ENCODE measurements around the gene DBT. TPM values are rescaled to one million over a fixed set of nuclear protein-coding genes. Genes with fewer than 3 reads are reported as not detected.

Gene DBT
- polyA plus RNA-seq, 1 experiment: 11.4 TPM

GRCh38 chr1:100145116-100145515, 104.5 kb downstream of the DBT start:
- no peak overlapping the region for H3K4me3 ChIP-seq (ENCODE audit: low read depth, low read length)
- no peak overlapping the region for H3K27ac ChIP-seq (ENCODE audit: low read depth, low read length)
- ChIA-PET CTCF (no interaction called here), POLR2A (no interaction called here)
- no peaks in the 10 kb centered on the region for H3K27me3 ChIP-seq (ENCODE audit: control insufficient read depth, insufficient read depth, low read length)
- no peak for DNase-seq (ENCODE audit: low read depth, low spot score)
- H3K9me3 ChIP-seq (ENCODE audit: control insufficient read depth, insufficient read depth, low read length): no peaks in the 10 kb centered on the region
- TF ChIP-seq CTCF (IDR thresholded peaks at IDR 0.05; ENCODE audit: low read depth, low read length): no peak

- no peak for DNase-seq (ENCODE audit: low read depth, low spot score)
- H3K4me3 ChIP-seq (ENCODE audit: low read depth, low read length): no peak overlapping the region
- no peak overlapping the region for H3K27ac ChIP-seq (ENCODE audit: low read depth, low read length)
- CTCF ChIA-PET: interaction anchor here (1.2 kb wide), 1 partner anchor 317 kb away, joined by 4 read pairs; no protein-coding TSS in a partner anchor
- no peak for TF ChIP-seq CTCF (IDR thresholded peaks at IDR 0.05; ENCODE audit: low read depth, low read length)
- H3K9me3 ChIP-seq (ENCODE audit: control insufficient read depth, insufficient read depth, low read length): no peaks in the 10 kb centered on the region
- POLR2A ChIA-PET: no interaction called here
- H3K27me3 ChIP-seq (ENCODE audit: control insufficient read depth, insufficient read depth, low read length): no peaks in the 10 kb centered on the region
These were observed 107.3 kb downstream of the DBT start for GRCh38 chr1:100142343-100142742.

GRCh38 chr1:100141192-100141591, 108.4 kb downstream of the DBT start:
- Histone ChIP-seq H3K27ac (ENCODE audit: low read depth, low read length) (no peak overlapping the region), H3K9me3 (ENCODE audit: control insufficient read depth, insufficient read depth, low read length) (no peaks in the 10 kb centered on the region), H3K27me3 (ENCODE audit: control insufficient read depth, insufficient read depth, low read length) (no peaks in the 10 kb centered on the region), H3K4me3 (ENCODE audit: low read depth, low read length) (no peak overlapping the region)
- no peak for DNase-seq (ENCODE audit: low read depth, low spot score)
- no peak for TF ChIP-seq CTCF (IDR thresholded peaks at IDR 0.05; ENCODE audit: low read depth, low read length)
- CTCF ChIA-PET: no interaction called here
- POLR2A ChIA-PET: no interaction called here

- ChIA-PET POLR2A (interaction anchor here (0.6 kb wide), 1 partner anchor 122 kb away, joined by 3 read pairs; no protein-coding TSS in a partner anchor), CTCF (no interaction called here)
- no peak overlapping the region for H3K27ac ChIP-seq (ENCODE audit: low read depth, low read length)
These were observed 112.0 kb downstream of the DBT start for GRCh38 chr1:100137602-100138001.

More at GRCh38 chr1:100137602-100138001, 112.0 kb downstream of the DBT start:
- TF ChIP-seq CTCF (IDR thresholded peaks at IDR 0.05; ENCODE audit: low read depth, low read length): no peak
- no peaks in the 10 kb centered on the region for H3K27me3 ChIP-seq (ENCODE audit: control insufficient read depth, insufficient read depth, low read length)
- H3K4me3 ChIP-seq (ENCODE audit: low read depth, low read length): no peak overlapping the region
- no peaks in the 10 kb centered on the region; the same call in 1 of the 2 replicates for H3K9me3 ChIP-seq (ENCODE audit: control insufficient read depth, insufficient read depth, low read length)
- no peak for DNase-seq (ENCODE audit: low read depth, low spot score)

Small RNAs within 50 kb of the gene (small RNA-seq; reads per million reads assigned to genes)
- gene AL445928.1 (ENCODE audit: insufficient read length, low read depth) (not detected), gene MIR553 (ENCODE audit: insufficient read length, low read depth) (not detected), gene RPL23AP90 (ENCODE audit: insufficient read length, low read depth) (not detected)

Other genes with a start within 250 kb of the DBT start
- 0.58 and 1.0 TPM in 2 replicates for gene SASS6, start 116.9 kb downstream of the DBT start, polyA plus RNA-seq (2011; rRNA removed)
- 11.4 and 17.9 TPM in 2 replicates for gene TRMT13, start 116.7 kb downstream of the DBT start, polyA plus RNA-seq (2011; rRNA removed)
- gene LRRC39, start 71.6 kb downstream of the DBT start, polyA plus RNA-seq (2011; rRNA removed): 0.32 and 0.45 TPM in 2 replicates
- 35.2 and 48.8 TPM in 2 replicates for gene RTCA, start 16.4 kb upstream of the DBT start, polyA plus RNA-seq (2011; rRNA removed)
- 2.2 and 2.8 TPM in 2 replicates for gene CDC14A, start 102.7 kb upstream of the DBT start, polyA plus RNA-seq (2011; rRNA removed)

Measured in AG04450 (cell line).